Prostate gland (tissue), 2 donors: ENCODE data around the gene TTLL10. TPM values are rescaled to one million over a fixed set of nuclear protein-coding genes. Genes with fewer than 3 reads are reported as not detected.
"Not testable (repeated sequence)": the region's sequence is repeated elsewhere in the genome, so short reads cannot be mapped to it uniquely, and the experiment has no call there.

Source experiments
- DNase-seq: peaks from one replicate; pipeline ENCODE4 v3.0.0-alpha.2; 2019; ENCODE audit warnings: low spot score
- H3K27ac ChIP-seq, 2 donors: fragments of 200-600 bp; sonication (generic); 2 replicates each; pipeline ENCODE4 v1.5.1; 2017 to 2019
- H3K27me3 ChIP-seq: fragments of 200-600 bp; sonication (generic); replicated peaks from 2 replicates; pipeline ENCODE4 v1.5.1; 2019; ENCODE audit not compliant: insufficient read depth
- H3K36me3 ChIP-seq, 2 donors: fragments of 200-600 bp; sonication (generic); 1 replicate in 1 of 2; 2 replicates in 1 of 2; pipeline versions ENCODE4 v1.5.1 to v1.8.1; 2017 to 2019
- H3K4me1 ChIP-seq: fragments of 200-600 bp; sonication (generic); replicated peaks from 2 replicates; pipeline ENCODE4 v1.5.1; 2019
- H3K4me3 ChIP-seq, 2 donors: fragments of 200-600 bp; sonication (generic); 2 replicates each; pipeline ENCODE4 v1.5.1; 2017 to 2019
- H3K9me3 ChIP-seq: fragments of 200-600 bp; sonication (generic); 2 replicates; pipeline ENCODE4 v1.5.1; 2017
- POLR2A ChIP-seq: fragments of 450-650 bp; IDR thresholded peaks from one replicate; pipeline ENCODE4 v1.6.1; 2016; ENCODE audit warnings: antibody characterized with exemption, mild to moderate bottlenecking
- POLR2AphosphoS5 ChIP-seq: sonication (generic); formaldehyde crosslinking; IDR thresholded peaks from one replicate; pipeline ENCODE4 v1.6.1; 2017; ENCODE audit warnings: antibody characterized with exemption
- WGBS: methylation state at CpG from one replicate; pipeline ENCODE4 v1.1.5; 2018; 5-methylcytosine and 5-hydroxymethylcytosine counted together
- intact Hi-C: fragments of 100-400 bp; cut with DNase I; formaldehyde crosslinking; loops from one replicate; pipeline ENCODE4 v1.14.2; 2022
- total RNA-seq, 2 donors: library from RNA; depleted of rRNA; stranded (reverse); fragments of >200 nt; gene quantifications; one replicate each; pipeline ENCODE4 v1.1.0, GENCODE V29; 2016
- TF ChIP-seq, protein P1 (sequence below), 4 experiments: fragments of 200-600 bp in 2 of 4; fragments of 450-650 bp in 2 of 4; sonication (generic) in 2 of 4; IDR thresholded peaks; 1 replicate in 3 of 4; 2 replicates in 1 of 4; pipeline ENCODE4 v1.5.1; 2016 to 2019; ENCODE audit warnings: antibody characterized with exemption in 4 of 4, mild to moderate bottlenecking in 2 of 4, moderate library complexity in 2 of 4

TTLL10 gene
- total RNA-seq, 2 donors from 2014 or later: 0.77 to 7.3 TPM

DNA sequence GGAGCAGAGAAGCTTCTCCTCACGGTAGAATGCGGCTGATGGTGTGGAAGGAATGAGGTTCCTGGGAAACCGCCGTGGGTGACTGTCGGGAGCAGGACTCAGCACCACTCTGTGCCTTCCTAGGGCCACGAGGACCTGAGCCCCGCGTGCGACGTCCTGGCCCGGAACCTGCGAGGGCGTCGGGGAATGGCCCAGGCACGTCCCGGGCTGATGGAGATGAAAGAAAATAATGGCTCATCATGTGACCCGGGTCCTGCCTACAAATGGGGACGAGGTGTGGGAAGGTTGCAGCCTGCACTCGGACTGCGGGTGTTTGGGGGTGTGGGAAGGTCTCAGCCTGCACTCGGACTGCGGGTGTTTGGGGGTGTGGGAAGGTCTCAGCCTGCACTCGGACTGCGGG lies 25.1 kb upstream of the TTLL10 start:
- Histone ChIP-seq H3K27me3 (no peaks in the 10 kb centered on the region), H3K4me3 (no peak overlapping the region), H3K27ac (no peak overlapping the region), H3K36me3 (no peaks in the 10 kb centered on the region), H3K9me3 (no peaks in the 10 kb centered on the region), H3K4me1 (no peaks in the 10 kb centered on the region)
- 62% methylated on average over 24 of the region's 24 CpGs for WGBS
- TF ChIP-seq, protein P1, sequence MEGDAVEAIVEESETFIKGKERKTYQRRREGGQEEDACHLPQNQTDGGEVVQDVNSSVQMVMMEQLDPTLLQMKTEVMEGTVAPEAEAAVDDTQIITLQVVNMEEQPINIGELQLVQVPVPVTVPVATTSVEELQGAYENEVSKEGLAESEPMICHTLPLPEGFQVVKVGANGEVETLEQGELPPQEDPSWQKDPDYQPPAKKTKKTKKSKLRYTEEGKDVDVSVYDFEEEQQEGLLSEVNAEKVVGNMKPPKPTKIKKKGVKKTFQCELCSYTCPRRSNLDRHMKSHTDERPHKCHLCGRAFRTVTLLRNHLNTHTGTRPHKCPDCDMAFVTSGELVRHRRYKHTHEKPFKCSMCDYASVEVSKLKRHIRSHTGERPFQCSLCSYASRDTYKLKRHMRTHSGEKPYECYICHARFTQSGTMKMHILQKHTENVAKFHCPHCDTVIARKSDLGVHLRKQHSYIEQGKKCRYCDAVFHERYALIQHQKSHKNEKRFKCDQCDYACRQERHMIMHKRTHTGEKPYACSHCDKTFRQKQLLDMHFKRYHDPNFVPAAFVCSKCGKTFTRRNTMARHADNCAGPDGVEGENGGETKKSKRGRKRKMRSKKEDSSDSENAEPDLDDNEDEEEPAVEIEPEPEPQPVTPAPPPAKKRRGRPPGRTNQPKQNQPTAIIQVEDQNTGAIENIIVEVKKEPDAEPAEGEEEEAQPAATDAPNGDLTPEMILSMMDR (IDR thresholded peaks at IDR 0.05): no peak
- TF ChIP-seq POLR2A (no peak), POLR2AphosphoS5 (no peak)
- no peak for DNase-seq
- intact Hi-C loops: no loop called here

DNA sequence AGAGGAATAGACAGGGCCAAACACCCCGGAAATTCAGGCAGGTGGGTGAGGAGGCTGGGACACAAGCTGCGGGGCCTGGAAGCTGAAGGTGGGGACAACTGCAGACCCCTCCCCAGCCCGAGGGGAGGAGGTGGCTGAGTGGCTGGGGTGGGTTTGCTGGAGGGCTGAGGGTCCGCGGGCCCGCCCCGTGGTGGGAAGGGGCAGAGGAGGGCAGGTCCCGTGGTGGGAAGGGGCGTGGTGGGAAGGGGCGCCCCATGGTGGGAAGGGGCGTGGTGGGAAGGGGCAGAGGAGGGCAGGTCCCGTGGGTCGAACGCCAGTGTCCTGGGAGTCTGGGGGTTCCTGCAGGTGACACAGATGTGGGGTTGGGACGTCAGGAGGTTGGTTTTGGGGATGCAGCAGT lies 24.3 kb upstream of the TTLL10 start:
- Histone ChIP-seq H3K4me3 (no peak overlapping the region), H3K36me3 (no peaks in the 10 kb centered on the region), H3K27me3 (no peaks in the 10 kb centered on the region), H3K27ac (no peak overlapping the region), H3K9me3 (no peaks in the 10 kb centered on the region), H3K4me1 (no peaks in the 10 kb centered on the region)
- TF ChIP-seq POLR2A (no peak), POLR2AphosphoS5 (no peak)
- TF ChIP-seq, protein P1 (IDR thresholded peaks at IDR 0.05): no peak
- intact Hi-C loops: no loop called here
- no peak for DNase-seq
- WGBS: 88% methylated on average over 15 of the region's 15 CpGs

DNA sequence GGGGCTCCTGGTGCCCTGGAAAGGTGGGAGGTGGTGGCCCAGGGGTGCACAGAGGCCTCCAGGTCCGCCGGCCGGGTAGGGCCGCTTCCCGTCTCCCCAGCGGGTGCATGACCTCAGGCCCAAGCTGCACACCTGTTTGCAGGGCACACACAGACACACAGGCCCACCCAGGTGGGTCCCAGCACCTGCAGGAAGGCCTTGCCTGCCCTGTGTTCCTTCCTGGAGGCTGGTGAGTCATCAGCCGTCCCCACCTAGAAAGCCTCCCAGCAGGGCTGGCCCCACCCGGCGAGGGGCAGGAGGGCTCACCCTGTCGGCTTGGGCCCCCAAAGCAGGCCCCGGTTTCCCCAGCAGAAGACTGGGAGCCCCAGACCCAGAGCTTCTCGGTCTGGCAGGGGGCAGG lies 23.6 kb upstream of the TTLL10 start:
- WGBS: 81% methylated on average over 8 of the region's 12 CpGs
- no peaks in the 10 kb centered on the region for H3K36me3 ChIP-seq
- no peak overlapping the region for H3K4me3 ChIP-seq
- no peaks in the 10 kb centered on the region for H3K27me3 ChIP-seq
- intact Hi-C loops: no loop called here
- no peak for DNase-seq
- no peaks in the 10 kb centered on the region for H3K4me1 ChIP-seq
- TF ChIP-seq POLR2AphosphoS5 (no peak), POLR2A (no peak)
- TF ChIP-seq, protein P1 (IDR thresholded peaks at IDR 0.05): no peak
- H3K27ac ChIP-seq: no peak overlapping the region
- H3K9me3 ChIP-seq: no peaks in the 10 kb centered on the region

DNA sequence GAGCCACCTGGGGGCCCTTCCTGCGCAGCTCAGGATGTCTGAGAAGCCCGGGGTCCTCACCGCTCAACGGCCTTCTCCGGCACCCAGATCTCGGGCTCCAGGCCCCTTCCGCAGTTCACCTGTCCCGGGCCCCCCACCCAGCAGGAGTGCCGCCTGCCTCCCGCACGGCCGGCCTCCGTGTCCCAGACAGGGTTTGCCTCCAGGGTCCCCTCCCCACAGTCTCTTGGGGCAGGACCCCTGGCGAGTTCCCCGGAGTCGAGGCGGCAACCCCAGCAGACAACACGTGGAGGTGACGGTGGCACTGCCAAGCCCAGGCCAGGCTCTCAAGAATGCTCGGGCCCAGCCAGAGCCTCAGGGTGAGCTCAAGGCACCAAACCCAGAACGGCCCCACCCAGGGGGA lies 22.4 kb upstream of the TTLL10 start:
- Histone ChIP-seq H3K9me3 (no peaks in the 10 kb centered on the region), H3K4me1 (no peaks in the 10 kb centered on the region), H3K27ac (no peak overlapping the region), H3K27me3 (no peaks in the 10 kb centered on the region), H3K4me3 (no peak overlapping the region), H3K36me3 (no peaks in the 10 kb centered on the region)
- intact Hi-C loops: no loop called here
- TF ChIP-seq POLR2AphosphoS5 (no peak), POLR2A (no peak)
- TF ChIP-seq, protein P1 (IDR thresholded peaks at IDR 0.05): no peak
- 91% methylated on average over 21 of the region's 21 CpGs for WGBS
- DNase-seq: no peak

DNA sequence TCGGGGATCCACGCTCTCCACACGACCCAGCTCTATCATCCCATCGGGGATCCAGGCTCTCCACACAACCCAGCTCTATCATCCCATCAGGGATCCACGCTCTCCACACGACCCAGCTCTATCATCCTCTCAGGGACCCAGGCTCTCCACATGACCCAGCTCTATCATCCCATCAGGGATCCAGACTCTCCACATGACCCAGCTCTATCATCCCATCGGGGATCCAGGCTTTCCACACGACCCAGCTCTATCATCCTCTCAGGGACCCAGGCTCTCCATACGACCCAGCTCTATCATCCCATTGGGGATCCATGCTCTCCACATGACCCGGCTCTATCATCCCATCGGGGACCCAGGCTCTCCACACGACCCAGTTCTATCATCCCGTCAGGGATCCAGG lies 21.2 kb upstream of the TTLL10 start:
- H3K9me3 ChIP-seq, H3K27ac ChIP-seq, H3K4me3 ChIP-seq, intact Hi-C loops, DNase-seq, H3K36me3 ChIP-seq, H3K27me3 ChIP-seq, H3K4me1 ChIP-seq: not testable (repeated sequence)
- 83% methylated on average over 13 of the region's 13 CpGs for WGBS

DNA sequence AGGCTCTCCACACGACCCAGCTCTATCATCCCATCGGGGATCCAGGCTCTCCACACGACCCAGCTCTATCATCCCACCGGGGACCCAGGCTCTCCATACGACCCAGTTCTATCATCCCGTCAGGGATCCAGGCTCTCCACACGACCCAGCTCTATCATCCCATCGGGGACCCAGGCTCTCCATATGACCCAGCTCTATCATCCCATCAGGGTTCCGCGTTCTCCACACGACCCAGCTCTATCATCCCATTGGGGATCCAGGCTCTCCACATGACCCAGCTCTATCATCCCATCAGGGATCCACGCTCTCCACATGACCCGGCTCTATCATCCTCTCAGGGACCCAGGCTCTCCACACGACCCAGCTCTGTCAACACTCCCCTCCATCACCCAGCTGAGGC lies 20.5 kb upstream of the TTLL10 start:
- WGBS: 89% methylated on average over 14 of the region's 14 CpGs

More for the DNA sequence above, 20.5 kb upstream of the TTLL10 start:
- H3K4me1 ChIP-seq, H3K27me3 ChIP-seq, H3K36me3 ChIP-seq, intact Hi-C loops, DNase-seq, H3K4me3 ChIP-seq, H3K9me3 ChIP-seq: not testable (repeated sequence)
- H3K27ac ChIP-seq: peak overlapping the region; percentile 34 to 39
